ENCODE results near the gene SLC11A2. TPM values are rescaled to one million over a fixed set of nuclear protein-coding genes. Genes with fewer than 3 reads are reported as not detected.

The SLC11A2 gene
- total RNA-seq, 1 experiment from 2014 or later, result 33.9 TPM

DNA sequence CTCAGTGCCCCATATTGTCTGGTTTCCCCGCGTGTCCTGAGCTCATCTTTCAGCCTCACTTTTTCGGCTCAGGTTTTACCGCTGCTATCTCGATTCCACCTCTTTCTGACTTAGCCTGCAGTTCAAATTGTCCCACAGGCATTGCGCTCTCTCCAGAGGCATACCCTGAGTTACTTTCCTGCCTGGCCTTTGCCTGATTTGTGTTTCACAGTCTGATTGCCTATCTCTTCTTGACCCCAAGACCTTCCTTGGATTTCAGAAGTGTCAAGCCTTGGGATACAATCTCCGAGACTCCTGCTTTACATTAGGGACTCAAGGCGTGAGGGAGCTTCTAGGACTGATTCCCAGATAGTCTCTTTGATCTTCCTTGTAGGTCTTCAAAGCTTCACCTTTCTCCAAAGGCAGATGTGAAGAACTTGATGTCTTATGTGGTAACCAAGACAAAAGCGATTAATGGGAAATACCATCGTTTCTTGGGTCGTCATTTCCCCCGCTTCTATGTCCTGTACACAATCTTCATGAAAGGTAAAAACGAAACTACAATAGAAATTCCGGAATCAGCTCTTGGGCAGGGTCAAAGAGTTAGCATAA lies 22.6 kb upstream of the SLC11A2 start:
- Histone ChIP-seq H3K27me3 (replicated peaks; ENCODE audit: insufficient read depth, low read depth, low read length, poor library complexity) (no peaks in the 10 kb centered on the region), H3K4me1 (ENCODE audit: insufficient read depth, low read length, poor library complexity, severe bottlenecking) (peaks cover 9% of the 10 kb centered on the region), H3K9me3 (ENCODE audit: low read depth, low read length, poor library complexity, severe bottlenecking) (no peaks in the 10 kb centered on the region), H3K36me3 (ENCODE audit: insufficient read depth, low read length, poor library complexity, severe bottlenecking) (peaks cover 13% of the 10 kb centered on the region), H3K27ac (ENCODE audit: low read depth, low read length, poor library complexity, severe bottlenecking) (peak overlapping the region; percentile 82), H3K4me3 (ENCODE audit: low read depth, low read length, poor library complexity, severe bottlenecking) (peak overlapping the region; percentile 71)
- ChIA-PET POLR2A (ENCODE audit: low non-redundant PET) (no interaction called here), CTCF (interaction anchor here (0.5 to 0.9 kb wide), 2 partner anchors 223 to 224 kb away, joined by 3 to 7 read pairs; no protein-coding TSS in a partner anchor)
- TF ChIP-seq, protein P1, sequence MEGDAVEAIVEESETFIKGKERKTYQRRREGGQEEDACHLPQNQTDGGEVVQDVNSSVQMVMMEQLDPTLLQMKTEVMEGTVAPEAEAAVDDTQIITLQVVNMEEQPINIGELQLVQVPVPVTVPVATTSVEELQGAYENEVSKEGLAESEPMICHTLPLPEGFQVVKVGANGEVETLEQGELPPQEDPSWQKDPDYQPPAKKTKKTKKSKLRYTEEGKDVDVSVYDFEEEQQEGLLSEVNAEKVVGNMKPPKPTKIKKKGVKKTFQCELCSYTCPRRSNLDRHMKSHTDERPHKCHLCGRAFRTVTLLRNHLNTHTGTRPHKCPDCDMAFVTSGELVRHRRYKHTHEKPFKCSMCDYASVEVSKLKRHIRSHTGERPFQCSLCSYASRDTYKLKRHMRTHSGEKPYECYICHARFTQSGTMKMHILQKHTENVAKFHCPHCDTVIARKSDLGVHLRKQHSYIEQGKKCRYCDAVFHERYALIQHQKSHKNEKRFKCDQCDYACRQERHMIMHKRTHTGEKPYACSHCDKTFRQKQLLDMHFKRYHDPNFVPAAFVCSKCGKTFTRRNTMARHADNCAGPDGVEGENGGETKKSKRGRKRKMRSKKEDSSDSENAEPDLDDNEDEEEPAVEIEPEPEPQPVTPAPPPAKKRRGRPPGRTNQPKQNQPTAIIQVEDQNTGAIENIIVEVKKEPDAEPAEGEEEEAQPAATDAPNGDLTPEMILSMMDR (conservative IDR thresholded peaks at IDR 0.05; ENCODE audit: low read depth, low read length), result no peak
- TF ChIP-seq EZH2 (IDR thresholded peaks at IDR 0.05; ENCODE audit: borderline replicate concordance, low read depth, low read length, poor library complexity, severe bottlenecking), result no peak
- BruUV-seq (replicated peaks), result no TSS peak
- no peak for DNase-seq (ENCODE audit: low spot score)
- intact Hi-C loops (cut with micrococcal nuclease; ENCODE audit: unreplicated experiment), result loop anchor here (10.0 kb wide), 1 partner anchor 296 kb away; the partner anchor contains the start of gene CELA1

DNA sequence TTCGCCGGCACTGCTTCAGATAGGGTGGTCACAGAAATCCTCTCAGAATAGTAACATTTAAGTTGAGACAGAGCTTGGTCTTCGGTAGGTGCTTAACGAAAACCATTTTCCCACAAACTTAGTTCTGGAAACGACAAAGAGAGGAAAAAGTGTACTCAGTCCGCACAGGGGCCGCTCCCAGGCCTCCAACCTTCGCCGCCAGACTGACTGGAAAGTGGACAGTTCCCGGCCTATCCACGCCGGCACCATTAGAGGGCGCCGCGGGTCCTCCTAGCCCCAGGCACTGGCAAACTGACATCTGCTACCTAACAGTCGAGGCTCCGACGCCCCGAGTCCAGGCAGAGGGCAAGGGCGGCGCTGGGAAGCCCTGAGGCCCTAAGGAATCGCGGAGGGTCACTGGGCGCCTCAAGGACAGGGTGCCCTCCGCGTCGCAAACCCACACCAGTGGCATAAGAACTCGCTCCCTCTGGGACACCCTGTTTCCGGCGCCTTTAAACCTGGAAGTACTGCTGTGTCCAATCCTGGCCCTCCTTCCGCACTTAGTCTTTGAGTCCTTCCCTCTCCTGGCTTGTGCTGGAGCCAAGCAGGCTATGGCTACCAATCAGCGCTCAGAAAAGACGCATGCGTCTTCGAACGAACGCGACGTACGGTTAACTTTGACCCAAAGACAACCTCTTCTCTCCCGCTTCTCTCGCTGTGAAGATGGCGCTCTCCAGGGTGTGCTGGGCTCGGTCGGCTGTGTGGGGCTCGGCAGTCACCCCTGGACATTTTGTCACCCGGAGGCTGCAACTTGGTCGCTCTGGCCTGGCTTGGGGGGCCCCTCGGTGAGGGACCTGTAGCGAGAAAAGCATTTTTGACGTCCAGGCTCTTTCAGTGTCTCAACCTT lies 21.7 kb upstream of the SLC11A2 start, which contains the start of gene LETMD1:
LETMD1 (plus strand) TSS at position 673 of the 886 bp plus-strand sequence; CDS start at position 703, 30 bp downstream.
- POLR2A ChIA-PET (ENCODE audit: low non-redundant PET), result no interaction called here
- intact Hi-C loops (cut with micrococcal nuclease; ENCODE audit: unreplicated experiment), result loop anchor here (10.0 kb wide), 1 partner anchor 297 kb away; the partner anchor contains the start of gene CELA1

DNA sequence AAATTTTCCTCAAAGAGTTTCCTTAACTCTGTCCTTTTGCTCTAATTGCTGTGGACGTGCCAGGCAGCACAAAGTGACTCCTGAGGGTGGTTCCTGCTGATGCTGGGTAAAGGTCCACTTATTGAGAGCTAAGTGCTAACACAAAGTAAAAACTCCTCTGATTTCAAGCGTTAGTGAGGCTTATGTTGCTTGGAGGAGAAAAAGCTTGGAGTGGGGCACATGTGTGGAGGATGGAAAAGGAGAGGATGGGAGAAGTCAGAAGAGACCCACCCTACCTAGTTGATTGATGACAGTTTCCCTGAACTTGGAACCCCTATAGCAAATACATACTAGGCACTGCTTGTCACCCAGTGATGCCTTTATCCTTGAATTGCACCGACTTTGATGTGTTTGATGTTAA lies 10.1 kb upstream of the SLC11A2 start:
- Histone ChIP-seq H3K27me3 (replicated peaks; ENCODE audit: insufficient read depth, low read depth, low read length, poor library complexity) (no peaks in the 10 kb centered on the region), H3K4me1 (ENCODE audit: insufficient read depth, low read length, poor library complexity, severe bottlenecking) (no peaks in the 10 kb centered on the region), H3K9me3 (ENCODE audit: low read depth, low read length, poor library complexity, severe bottlenecking) (no peaks in the 10 kb centered on the region), H3K36me3 (ENCODE audit: insufficient read depth, low read length, poor library complexity, severe bottlenecking) (no peaks in the 10 kb centered on the region), H3K27ac (ENCODE audit: low read depth, low read length, poor library complexity, severe bottlenecking) (no peak overlapping the region), H3K4me3 (ENCODE audit: low read depth, low read length, poor library complexity, severe bottlenecking) (no peak overlapping the region)
- intact Hi-C loops (cut with micrococcal nuclease; ENCODE audit: unreplicated experiment), result no loop called here
- no peak for DNase-seq (ENCODE audit: low spot score)
- ChIA-PET CTCF (no interaction called here), POLR2A (ENCODE audit: low non-redundant PET) (interaction anchor here (0.7 kb wide), 1 partner anchor 71 kb away, joined by 3 read pairs; no protein-coding TSS in a partner anchor)
- TF ChIP-seq, protein P1 (conservative IDR thresholded peaks at IDR 0.05; ENCODE audit: low read depth, low read length), result no peak
- no peak for TF ChIP-seq EZH2 (IDR thresholded peaks at IDR 0.05; ENCODE audit: borderline replicate concordance, low read depth, low read length, poor library complexity, severe bottlenecking)
- no TSS peak for BruUV-seq (replicated peaks)

More for the DNA sequence above, 21.7 kb upstream of the SLC11A2 start, which contains the start of gene LETMD1:
- TSS peak; percentile 96 for BruUV-seq (replicated peaks)
- TF ChIP-seq EZH2 (IDR thresholded peaks at IDR 0.05; ENCODE audit: borderline replicate concordance, low read depth, low read length, poor library complexity, severe bottlenecking), result no peak
- TF ChIP-seq, protein P1 (conservative IDR thresholded peaks at IDR 0.05; ENCODE audit: low read depth, low read length), result peak; percentile 97
- CTCF ChIA-PET, result interaction anchor here (0.5 kb wide), 1 partner anchor 223 kb away, joined by 7 read pairs; no protein-coding TSS in a partner anchor
- Histone ChIP-seq H3K27ac (ENCODE audit: low read depth, low read length, poor library complexity, severe bottlenecking) (peak within 1 kb of the TSS; percentile 82), H3K4me3 (ENCODE audit: low read depth, low read length, poor library complexity, severe bottlenecking) (peak within 1 kb of the TSS; percentile 71), H3K27me3 (replicated peaks; ENCODE audit: insufficient read depth, low read depth, low read length, poor library complexity) (no peaks in the 10 kb centered on the region), H3K4me1 (ENCODE audit: insufficient read depth, low read length, poor library complexity, severe bottlenecking) (peaks cover 9% of the 10 kb centered on the region), H3K9me3 (ENCODE audit: low read depth, low read length, poor library complexity, severe bottlenecking) (no peaks in the 10 kb centered on the region), H3K36me3 (ENCODE audit: insufficient read depth, low read length, poor library complexity, severe bottlenecking) (peaks cover 8% of the 10 kb centered on the region)
- peak; percentile 99 for DNase-seq (ENCODE audit: low spot score)
